ENCODE data around the gene C1QTNF6.
A peak's percentile ranks its signal among the peaks of the same experiment; 100 is the strongest.

Gene C1QTNF6

GRCh38 chr22:37169947-37170688, 17.9 kb downstream of the C1QTNF6 start:
- no peak overlapping the region for H3K27ac ChIP-seq

GRCh38 chr22:37169406-37169805, 18.6 kb downstream of the C1QTNF6 start:
- H3K27me3 ChIP-seq, result no peaks in the 10 kb centered on the region
- no peak for TF ChIP-seq Cebpa-rat (IDR thresholded peaks at IDR 0.05)

More at GRCh38 chr22:37169947-37170688, 17.9 kb downstream of the C1QTNF6 start:
- TF ChIP-seq Cebpa-rat (IDR thresholded peaks at IDR 0.05), result no peak
- Histone ChIP-seq H3K36me3 (no peaks in the 10 kb centered on the region), H4K20me1 (no peaks in the 10 kb centered on the region), H3K9ac (no peak overlapping the region), H3K4me1 (peaks cover 35% of the 10 kb centered on the region), H3K4me2 (no peak overlapping the region), H3K9me3 (peaks cover 13% of the 10 kb centered on the region), H3K27me3 (no peaks in the 10 kb centered on the region), H3K4me3 (no peak overlapping the region)

GRCh38 chr22:37167981-37168647, 19.9 kb downstream of the C1QTNF6 start:
- no peaks in the 10 kb centered on the region for H4K20me1 ChIP-seq
- no peak overlapping the region for H3K4me3 ChIP-seq
- H3K4me2 ChIP-seq, result peak overlapping the region; percentile 72
- TF ChIP-seq Cebpa-rat (IDR thresholded peaks at IDR 0.05), result no peak
- no peaks in the 10 kb centered on the region for H3K36me3 ChIP-seq
- H3K27me3 ChIP-seq, result no peaks in the 10 kb centered on the region
- 0 out of 2 replicates have a peak overlapping the region, but pooled peaks have one; percentile 32 for H3K9ac ChIP-seq
- H3K4me1 ChIP-seq, result peaks cover 55% of the 10 kb centered on the region
- H3K9me3 ChIP-seq, result peaks cover 13% of the 10 kb centered on the region
- H3K27ac ChIP-seq, result no peak overlapping the region

More at GRCh38 chr22:37169406-37169805, 18.6 kb downstream of the C1QTNF6 start:
- H3K4me2 ChIP-seq, result no peak overlapping the region
- peaks cover 13% of the 10 kb centered on the region for H3K9me3 ChIP-seq
- no peak overlapping the region for H3K4me3 ChIP-seq
- H4K20me1 ChIP-seq, result no peaks in the 10 kb centered on the region
- peaks cover 42% of the 10 kb centered on the region for H3K4me1 ChIP-seq
- no peak overlapping the region for H3K27ac ChIP-seq
- H3K36me3 ChIP-seq, result no peaks in the 10 kb centered on the region
- H3K9ac ChIP-seq, result no peak overlapping the region

GRCh38 chr22:37167176-37167980, 20.7 kb downstream of the C1QTNF6 start:
- H3K4me3 ChIP-seq, result no peak overlapping the region
- peak overlapping the region; percentile 72 for H3K4me2 ChIP-seq
- no peaks in the 10 kb centered on the region for H4K20me1 ChIP-seq
- no peak for TF ChIP-seq Cebpa-rat (IDR thresholded peaks at IDR 0.05)
- no peaks in the 10 kb centered on the region for H3K27me3 ChIP-seq
- peaks cover 13% of the 10 kb centered on the region for H3K9me3 ChIP-seq
- 0 out of 2 replicates have a peak overlapping the region, but pooled peaks have one; percentile 15 for H3K9ac ChIP-seq
- no peak overlapping the region for H3K27ac ChIP-seq
- peaks cover 62% of the 10 kb centered on the region for H3K4me1 ChIP-seq
- H3K36me3 ChIP-seq, result no peaks in the 10 kb centered on the region

GRCh38 chr22:37166675-37167066, 21.4 kb downstream of the C1QTNF6 start:
- Histone ChIP-seq H3K4me3 (no peak overlapping the region), H3K4me1 (peaks cover 66% of the 10 kb centered on the region), H3K4me2 (peak overlapping the region; percentile 53)

GRCh38 chr22:37165940-37166674, 21.9 kb downstream of the C1QTNF6 start:
- Histone ChIP-seq H4K20me1 (no peaks in the 10 kb centered on the region), H3K4me1 (peaks cover 66% of the 10 kb centered on the region), H3K27ac (no peak overlapping the region), H3K4me2 (peak overlapping the region; percentile 53; the same call in 1 of the 2 replicates), H3K9ac (0 out of 2 replicates have a peak overlapping the region, but pooled peaks have one; percentile 19), H3K27me3 (no peaks in the 10 kb centered on the region), H3K4me3 (no peak overlapping the region), H3K36me3 (no peaks in the 10 kb centered on the region), H3K9me3 (peaks cover 21% of the 10 kb centered on the region)
- TF ChIP-seq Cebpa-rat (IDR thresholded peaks at IDR 0.05), result no peak

More at GRCh38 chr22:37166675-37167066, 21.4 kb downstream of the C1QTNF6 start:
- H3K9ac ChIP-seq, result no peak overlapping the region
- H3K36me3 ChIP-seq, result no peaks in the 10 kb centered on the region
- H3K27me3 ChIP-seq, result no peaks in the 10 kb centered on the region
- TF ChIP-seq Cebpa-rat (IDR thresholded peaks at IDR 0.05), result no peak
- peaks cover 16% of the 10 kb centered on the region for H3K9me3 ChIP-seq
- no peaks in the 10 kb centered on the region for H4K20me1 ChIP-seq
- no peak overlapping the region for H3K27ac ChIP-seq

- H3K9ac ChIP-seq, result no peak overlapping the region
- peaks cover 24% of the 10 kb centered on the region for H3K9me3 ChIP-seq
- H3K4me3 ChIP-seq, result no peak overlapping the region
- no peaks in the 10 kb centered on the region for H3K36me3 ChIP-seq
- H4K20me1 ChIP-seq, result no peaks in the 10 kb centered on the region
- no peak for TF ChIP-seq Cebpa-rat (IDR thresholded peaks at IDR 0.05)
- H3K27me3 ChIP-seq, result no peaks in the 10 kb centered on the region
- H3K4me2 ChIP-seq, result no peak overlapping the region
- peaks cover 66% of the 10 kb centered on the region for H3K4me1 ChIP-seq
- no peak overlapping the region for H3K27ac ChIP-seq
Measured at GRCh38 chr22:37165066-37165465, 23.0 kb downstream of the C1QTNF6 start.

GRCh38 chr22:37164505-37164887, 23.6 kb downstream of the C1QTNF6 start:
- H3K27me3 ChIP-seq, result no peaks in the 10 kb centered on the region
- H3K4me1 ChIP-seq, result peaks cover 66% of the 10 kb centered on the region
- no peak overlapping the region for H3K9ac ChIP-seq
- peak overlapping the region; percentile 32; the same call in 1 of the 2 replicates for H3K4me2 ChIP-seq
- H3K4me3 ChIP-seq, result no peak overlapping the region
- H4K20me1 ChIP-seq, result no peaks in the 10 kb centered on the region
- TF ChIP-seq Cebpa-rat (IDR thresholded peaks at IDR 0.05), result no peak
- peaks cover 22% of the 10 kb centered on the region for H3K9me3 ChIP-seq
- no peak overlapping the region for H3K27ac ChIP-seq
- no peaks in the 10 kb centered on the region for H3K36me3 ChIP-seq
